Articular chondrocyte of knee joint (primary cell): ENCODE results near the gene SEZ6. TPM values are rescaled to one million over a fixed set of nuclear protein-coding genes. Genes with fewer than 3 reads are reported as not detected.

Experiments used
- total RNA-seq: library from RNA; depleted of rRNA; stranded (reverse); fragments of >200 nt; gene quantifications from 2 replicates; pipeline ENCODE4 v1.2.3, GENCODE V29; 2012

The SEZ6 gene
- total RNA-seq = not detected in 2 replicates

GRCh38 chr17:29005936-29006511, at the start of gene SEZ6:
Gene SEZ6, minus strand, starts transcription at chr17:29006033. Its CDS starts 164 bp downstream, at chr17:29005869.

GRCh38 chr17:29042679-29043538, 37.1 kb upstream of the SEZ6 start, which contains the start of gene PIPOX:
Gene PIPOX, plus strand, starts transcription at chr17:29043141. Its CDS starts 85 bp downstream, at chr17:29043226.

GRCh38 chr17:28951428-28951990, 54.3 kb downstream of the SEZ6 start, which contains the start of gene PHF12:
Gene PHF12, minus strand, starts transcription at chr17:28951518. Its CDS starts 558 bp downstream, at chr17:28950960.

Other genes with a start within 250 kb of the SEZ6 start
- gene FAM222B, start 163.2 kb downstream of the SEZ6 start, total RNA-seq = 4.9 and 5.0 TPM in 2 replicates
- 27.0 and 27.7 TPM in 2 replicates for gene ERAL1, start 151.0 kb downstream of the SEZ6 start, total RNA-seq
- 29.8 and 30.8 TPM in 2 replicates for gene FLOT2, start 108.3 kb downstream of the SEZ6 start, total RNA-seq
- gene DHRS13, start 103.0 kb downstream of the SEZ6 start, total RNA-seq = 2.4 and 3.5 TPM in 2 replicates
- 16.0 and 17.0 TPM in 2 replicates for gene PHF12, start 54.5 kb downstream of the SEZ6 start, total RNA-seq
- 1.2 and 2.4 TPM in 2 replicates for gene PIPOX, start 37.1 kb upstream of the SEZ6 start, total RNA-seq
- 37.8 and 47.2 TPM in 2 replicates for gene MYO18A, start 174.4 kb upstream of the SEZ6 start, total RNA-seq
- gene CRYBA1, start 240.8 kb upstream of the SEZ6 start, total RNA-seq = not detected in 2 replicates